Panc1 (cell line): ENCODE data around the gene ZNF384. TPM values are rescaled to one million over a fixed set of nuclear protein-coding genes. Genes with fewer than 3 reads are reported as not detected.

Experiments used
- ATAC-seq: fragments of 200-7000 bp; cut with Tn5 transposase; 2 replicates; pipeline ENCODE4 v1.9.1; 2020; ENCODE audit warnings: mild to moderate bottlenecking, moderate library complexity
- BruUV-seq: library from RNA; stranded (reverse); fragments of 400-500 nt; replicated peaks from 2 replicates; lab custom pipeline; 2021; lab: Mats Ljungman, UMichigan
- CTCF ChIA-PET: fragments of 300-600 bp; sonication (Branson Sonifier 250); formaldehyde crosslinking; loops from one replicate; lab custom pipeline; 2022; ENCODE audit warnings: antibody characterized with exemption; lab: Charles Lee
- POLR2A ChIA-PET: fragments of 300-600 bp; sonication (Branson Sonifier 250); formaldehyde crosslinking; loops from one replicate; lab custom pipeline; 2022; ENCODE audit warnings: antibody characterized with exemption; lab: Charles Lee
- DNase-seq: peaks from one replicate; pipeline ENCODE4 v3.0.0-alpha.2; 2010; ENCODE audit warnings: low read depth, low spot score
- H3K27ac ChIP-seq: 2 replicates; pipeline ENCODE4 v1.5.1; 2011; ENCODE audit warnings: mild to moderate bottlenecking, low read length, inconsistent platforms
- H3K27me3 ChIP-seq: fragments of 200-500 bp; sonication (Bioruptor generic); 2 replicates; pipeline ENCODE4 v1.6.0; 2014; ENCODE audit warnings: low read length, inconsistent platforms; ENCODE audit not compliant: control insufficient read depth, insufficient read depth
- H3K36me3 ChIP-seq: fragments of 200-500 bp; sonication (Bioruptor generic); 2 replicates; pipeline ENCODE4 v1.5.1; 2014; ENCODE audit warnings: inconsistent platforms, mild to moderate bottlenecking, low read length, moderate library complexity; ENCODE audit not compliant: control insufficient read depth, insufficient read depth
- H3K4me1 ChIP-seq: 2 replicates; pipeline ENCODE4 v1.5.1; 2011; ENCODE audit warnings: inconsistent platforms, mild to moderate bottlenecking, low read length, moderate library complexity; ENCODE audit not compliant: control insufficient read depth, insufficient read depth
- H3K4me3 ChIP-seq, 2 experiments: 2 replicates each; pipeline ENCODE4 v1.5.1; 2011 to 2012; ENCODE audit warnings: low read depth in 2 of 2, low read length in 2 of 2, mild to moderate bottlenecking in 2 of 2, inconsistent platforms in 1 of 2, moderate library complexity in 1 of 2
- H3K9me3 ChIP-seq: fragments of 200-500 bp; sonication (Bioruptor generic); 2 replicates; pipeline ENCODE4 v1.5.1; 2014; ENCODE audit warnings: low read depth, mild to moderate bottlenecking, inconsistent platforms, low read length, moderate library complexity; ENCODE audit not compliant: control insufficient read depth, insufficient read depth
- CTCF ChIP-seq: fragments of 450-650 bp; IDR thresholded peaks from 2 replicates; pipeline ENCODE4 v1.5.1; 2017; ENCODE audit warnings: mild to moderate bottlenecking
- POLR2AphosphoS5 ChIP-seq: IDR thresholded peaks from 2 replicates; pipeline ENCODE4 v1.6.1; 2012; ENCODE audit warnings: mild to moderate bottlenecking, low read depth, low read length, moderate library complexity
- REST ChIP-seq, 2 experiments: IDR thresholded peaks; 2 replicates each; pipeline ENCODE4 v1.6.1; 2011 to 2012; ENCODE audit warnings: low read depth in 2 of 2, control low read depth in 1 of 2, low read length in 1 of 2, mild to moderate bottlenecking in 1 of 2, moderate library complexity in 1 of 2; ENCODE audit not compliant: insufficient read depth in 1 of 2
- SIN3A ChIP-seq: IDR thresholded peaks from 2 replicates; pipeline ENCODE4 v1.6.1; 2012; ENCODE audit warnings: low read depth, mild to moderate bottlenecking, low read length, moderate library complexity, borderline replicate concordance; ENCODE audit not compliant: insufficient read depth
- TCF7L2 ChIP-seq: IDR thresholded peaks from 2 replicates; pipeline ENCODE4 v1.6.1; 2011; ENCODE audit warnings: mild to moderate bottlenecking, low read depth, low read length, inconsistent platforms
- in situ Hi-C: cut with HindIII; loops from 2 replicates; pipeline ENCODE4 v1.10.0; 2016; ENCODE audit warnings: low sequenced_read_pairs, low pct_unique_long_range_greater_than_20kb
- intact Hi-C: fragments of 100-400 bp; cut with micrococcal nuclease; formaldehyde crosslinking; loops from one replicate; pipeline ENCODE4 v1.10.0; 2022; ENCODE audit not compliant: unreplicated experiment
- total RNA-seq: library from RNA; stranded (reverse); gene quantifications from one replicate; pipeline ENCODE4 v1.2.1, GENCODE V29; 2021; ENCODE audit not compliant: unreplicated experiment

The ZNF384 gene
- total RNA-seq, 1 experiment from 2014 or later, result 54.3 TPM

GRCh38 chr12:6730169-6730568 lies 41.0 kb upstream of the ZNF384 start:
- intact Hi-C loops, result no loop called here
- H3K4me1 ChIP-seq, result no peaks in the 10 kb centered on the region
- H3K36me3 ChIP-seq, result no peaks in the 10 kb centered on the region
- BruUV-seq, result no TSS peak
- no peak for TF ChIP-seq POLR2AphosphoS5
- TF ChIP-seq TCF7L2, result no peak
- TF ChIP-seq SIN3A, result no peak
- no peak for TF ChIP-seq REST (IDR thresholded peaks at IDR 0.05; ENCODE audit: insufficient read depth in 1 of 2, low read depth in 2 of 2, low read length in 1 of 2)
- ATAC-seq (no peak), DNase-seq (no peak)
- H3K27me3 ChIP-seq, result no peaks in the 10 kb centered on the region
- CTCF ChIA-PET, result no interaction called here
- no peak overlapping the region for H3K4me3 ChIP-seq
- POLR2A ChIA-PET, result no interaction called here
- no peaks in the 10 kb centered on the region for H3K9me3 ChIP-seq
- in situ Hi-C loops, result no loop called here
- H3K27ac ChIP-seq, result no peak overlapping the region

GRCh38 chr12:6729186-6729585 lies 40.0 kb upstream of the ZNF384 start:
- no peaks in the 10 kb centered on the region for H3K27me3 ChIP-seq
- no peaks in the 10 kb centered on the region for H3K36me3 ChIP-seq
- H3K27ac ChIP-seq, result no peak overlapping the region
- no peak overlapping the region for H3K4me3 ChIP-seq
- TF ChIP-seq CTCF, result no peak
- no peak for TF ChIP-seq TCF7L2
- no peak for TF ChIP-seq REST (IDR thresholded peaks at IDR 0.05; ENCODE audit: insufficient read depth in 1 of 2, low read depth in 2 of 2, low read length in 1 of 2)
- no peak for TF ChIP-seq POLR2AphosphoS5
- TF ChIP-seq SIN3A, result no peak
- POLR2A ChIA-PET, result no interaction called here
- no peaks in the 10 kb centered on the region for H3K9me3 ChIP-seq
- in situ Hi-C loops, result no loop called here
- intact Hi-C loops, result no loop called here
- CTCF ChIA-PET, result no interaction called here
- DNase-seq (no peak), ATAC-seq (no peak)
- H3K4me1 ChIP-seq, result 0 out of 2 replicates have a peak, but pooled peaks cover 3% of the 10 kb centered on the region
- no TSS peak for BruUV-seq
